ENCODE results near the gene ARHGEF40. TPM values are rescaled to one million over a fixed set of nuclear protein-coding genes. Genes with fewer than 3 reads are reported as not detected.

ARHGEF40 gene
- total RNA-seq, 4 donors from 2014 or later = 18.6 to 37.6 (median 26.8) TPM

GRCh38 chr14:21054123-21054767 is 15.9 kb upstream of the ARHGEF40 start:
- H3K4me3 ChIP-seq = no peak overlapping the region
- H3K4me1 ChIP-seq = no peaks in the 10 kb centered on the region
- no peak for ATAC-seq
- TF ChIP-seq POLR2AphosphoS5 (IDR thresholded peaks at IDR 0.05) = no peak
- no peak for TF ChIP-seq POLR2A (IDR thresholded peaks at IDR 0.05)
- no peak for TF ChIP-seq CTCF (IDR thresholded peaks at IDR 0.05)
- no peak for TF ChIP-seq EP300 (IDR thresholded peaks at IDR 0.05)
- H3K9me3 ChIP-seq = no peaks in the 10 kb centered on the region
- H3K27me3 ChIP-seq = no peaks in the 10 kb centered on the region
- WGBS, 2 donors (ENCODE audit: low coverage in 1 of 2) = 68 to 86% methylated on average over 2 of the region's 3 CpGs
- no peak overlapping the region for H3K27ac ChIP-seq
- no peaks in the 10 kb centered on the region for H3K36me3 ChIP-seq

GRCh38 chr14:21054768-21055145 is 15.3 kb upstream of the ARHGEF40 start:
- no peak for ATAC-seq
- H3K36me3 ChIP-seq = no peaks in the 10 kb centered on the region
- no peak overlapping the region for H3K4me3 ChIP-seq
- H3K27me3 ChIP-seq = no peaks in the 10 kb centered on the region
- no peak for TF ChIP-seq EP300 (IDR thresholded peaks at IDR 0.05)
- TF ChIP-seq CTCF (IDR thresholded peaks at IDR 0.05) = no peak
- TF ChIP-seq POLR2A (IDR thresholded peaks at IDR 0.05) = no peak
- no peak for TF ChIP-seq POLR2AphosphoS5 (IDR thresholded peaks at IDR 0.05)
- H3K27ac ChIP-seq = no peak overlapping the region
- H3K4me1 ChIP-seq = no peaks in the 10 kb centered on the region
- no peaks in the 10 kb centered on the region for H3K9me3 ChIP-seq
- WGBS, 2 donors (ENCODE audit: low coverage in 1 of 2) = 74 to 83% methylated on average over 3 to 4 of the region's 4 CpGs

GRCh38 chr14:21055432-21056117 is 14.5 kb upstream of the ARHGEF40 start:
- no peak for TF ChIP-seq POLR2A (IDR thresholded peaks at IDR 0.05)
- TF ChIP-seq EP300 (IDR thresholded peaks at IDR 0.05) = no peak
- TF ChIP-seq CTCF (IDR thresholded peaks at IDR 0.05) = no peak
- no peak for TF ChIP-seq POLR2AphosphoS5 (IDR thresholded peaks at IDR 0.05)
- no peaks in the 10 kb centered on the region for H3K27me3 ChIP-seq
- no peak overlapping the region for H3K27ac ChIP-seq
- ATAC-seq = no peak
- no peaks in the 10 kb centered on the region for H3K9me3 ChIP-seq
- H3K36me3 ChIP-seq = no peaks in the 10 kb centered on the region
- 66 to 69% methylated on average over 2 to 5 of the region's 5 CpGs for WGBS, 2 donors (ENCODE audit: low coverage in 1 of 2)
- no peak overlapping the region for H3K4me3 ChIP-seq
- no peaks in the 10 kb centered on the region for H3K4me1 ChIP-seq

GRCh38 chr14:21056520-21057163 is 13.5 kb upstream of the ARHGEF40 start:
- 69 to 77% methylated on average over 5 to 7 of the region's 10 CpGs for WGBS, 2 donors (ENCODE audit: low coverage in 1 of 2)

More at GRCh38 chr14:21056520-21057163, 13.5 kb upstream of the ARHGEF40 start:
- H3K36me3 ChIP-seq = no peaks in the 10 kb centered on the region
- no peak overlapping the region for H3K4me3 ChIP-seq
- H3K27ac ChIP-seq = no peak overlapping the region
- ATAC-seq = no peak
- H3K27me3 ChIP-seq = no peaks in the 10 kb centered on the region
- no peaks in the 10 kb centered on the region for H3K9me3 ChIP-seq
- TF ChIP-seq POLR2A (IDR thresholded peaks at IDR 0.05) = no peak
- no peak for TF ChIP-seq EP300 (IDR thresholded peaks at IDR 0.05)
- no peak for TF ChIP-seq CTCF (IDR thresholded peaks at IDR 0.05)
- no peak for TF ChIP-seq POLR2AphosphoS5 (IDR thresholded peaks at IDR 0.05)
- H3K4me1 ChIP-seq = no peaks in the 10 kb centered on the region

Measured in gastroesophageal sphincter (tissue), 4 donors.